CD4-positive, CD25-positive, alpha-beta regulatory T cell (primary cell): ENCODE data around the gene GFY. TPM values are rescaled to one million over a fixed set of nuclear protein-coding genes. Genes with fewer than 3 reads are reported as not detected.
A peak's percentile ranks its signal among the peaks of the same experiment; 100 is the strongest.

Source experiments
- ATAC-seq, 2 donors: fragments of 150-1000 bp; cut with Tn5 transposase; one replicate each; pipeline ENCODE4 v1.10.0; 2021; ENCODE audit warnings: low read depth in 2 of 2, moderate number of reproducible peaks in 2 of 2, moderate library complexity in 1 of 2
- DNase-seq, 3 donors: peaks; one replicate each; pipeline versions ENCODE4 v3.0.0 to v3.0.0-alpha.2; 2012 to 2022; ENCODE audit warnings: mixed read lengths in 1 of 3
- H3K27ac ChIP-seq: one replicate; pipeline ENCODE4 v1.7.0; 2013; ENCODE audit warnings: mild to moderate bottlenecking, low read length; ENCODE audit not compliant: insufficient read depth, poor library complexity, severe bottlenecking
- H3K27me3 ChIP-seq: one replicate; pipeline ENCODE4 v1.7.0; 2013; ENCODE audit warnings: low read length; ENCODE audit not compliant: control insufficient read depth, insufficient read depth
- H3K36me3 ChIP-seq: one replicate; pipeline ENCODE4 v1.7.0; 2013; ENCODE audit warnings: mild to moderate bottlenecking, low read length, moderate library complexity; ENCODE audit not compliant: control insufficient read depth, insufficient read depth
- H3K4me1 ChIP-seq: 2 replicates; pipeline ENCODE4 v1.7.0; 2013; ENCODE audit warnings: mild to moderate bottlenecking, low read length; ENCODE audit not compliant: insufficient read depth, control insufficient read depth, poor library complexity, severe bottlenecking
- H3K4me3 ChIP-seq: one replicate; pipeline ENCODE4 v1.7.0; 2013; ENCODE audit warnings: low read depth, mild to moderate bottlenecking, low read length, moderate library complexity
- H3K9me3 ChIP-seq, 2 experiments: 1 replicate in 1 of 2; 2 replicates in 1 of 2; pipeline ENCODE4 v1.7.0; 2013; ENCODE audit warnings: low read length in 2 of 2, mild to moderate bottlenecking in 1 of 2, moderate library complexity in 1 of 2; ENCODE audit not compliant: control insufficient read depth in 2 of 2
- H3K27ac Mint-ChIP-seq, 3 donors: one replicate each; pipeline ENCODE4 v1.8.0; 2020 to 2022; ENCODE audit warnings: mild to moderate bottlenecking in 3 of 3, mixed read lengths in 3 of 3, moderate library complexity in 2 of 3
- H3K27me3 Mint-ChIP-seq: one replicate; pipeline ENCODE4 v1.8.0; 2022; ENCODE audit warnings: mild to moderate bottlenecking, mixed read lengths
- H3K36me3 Mint-ChIP-seq: one replicate; pipeline ENCODE4 v1.8.0; 2020; ENCODE audit warnings: mixed read lengths
- H3K4me1 Mint-ChIP-seq, 4 donors: one replicate each; pipeline ENCODE4 v1.8.0; 2020 to 2022; ENCODE audit warnings: mixed read lengths in 4 of 4, mild to moderate bottlenecking in 1 of 4
- H3K4me3 Mint-ChIP-seq, 4 donors: one replicate each; pipeline ENCODE4 v1.8.0; 2020 to 2022; ENCODE audit warnings: mild to moderate bottlenecking in 4 of 4, mixed read lengths in 4 of 4, moderate library complexity in 3 of 4
- H3K9me3 Mint-ChIP-seq, 7 donors: one replicate each; pipeline ENCODE4 v1.8.0; 2020 to 2022; ENCODE audit warnings: mixed read lengths in 7 of 7, mild to moderate bottlenecking in 3 of 7, moderate library complexity in 2 of 7
- polyA plus RNA-seq, 4 donors: library from polyadenylated mRNA; unstranded; fragments of 300-500 nt; fragmentation: Illumina TruSeq; gene quantifications; one replicate each; pipeline ENCODE4 v1.2.3, GENCODE V29; 2021
- total RNA-seq: library from RNA; stranded (reverse); gene quantifications from one replicate; pipeline ENCODE4 v1.2.3, GENCODE V29; 2022

The GFY gene
- total and polyA plus RNA-seq, 5 donors from 2014 or later, result not detected

- Mint-ChIP-seq H3K27ac (peak overlapping the region; percentile 81 to 89 (median 88)), H3K4me3 (peak overlapping the region; percentile 22 to 79 (median 30)), H3K4me1 (peaks cover 7 to 54% (median 40%) of the 10 kb centered on the region in 4 donors), H3K27me3 (no peaks in the 10 kb centered on the region), H3K9me3 (no peaks in the 10 kb centered on the region), H3K36me3 (no peaks in the 10 kb centered on the region)
- Histone ChIP-seq H3K4me1 (peaks cover 39% of the 10 kb centered on the region), H3K27ac (no peak overlapping the region), H3K4me3 (peak overlapping the region; percentile 45), H3K36me3 (no peaks in the 10 kb centered on the region), H3K9me3 (no peaks in the 10 kb centered on the region), H3K27me3 (no peaks in the 10 kb centered on the region)
- DNase-seq (peak in 1 of 3 donors; percentile 66), ATAC-seq (peak in 1 of 2 donors; percentile 57)
Measured at GRCh38 chr19:49409441-49410029, 15.7 kb upstream of the GFY start.

- H3K36me3 ChIP-seq, result no peaks in the 10 kb centered on the region
- H3K4me1 Mint-ChIP-seq, result peaks cover 7 to 53% (median 35%) of the 10 kb centered on the region in 4 donors
- no peaks in the 10 kb centered on the region for H3K36me3 Mint-ChIP-seq
- H3K4me3 Mint-ChIP-seq, result no peak overlapping the region
- H3K27ac ChIP-seq, result no peak overlapping the region
- no peaks in the 10 kb centered on the region for H3K9me3 ChIP-seq
- peaks cover 9% of the 10 kb centered on the region for H3K27me3 Mint-ChIP-seq
- no peaks in the 10 kb centered on the region for H3K27me3 ChIP-seq
- ATAC-seq, result no peak
- H3K9me3 Mint-ChIP-seq, result peaks cover 0 to 2% (median 0%) of the 10 kb centered on the region in 7 donors
- H3K4me1 ChIP-seq, result peaks cover 39% of the 10 kb centered on the region
- H3K4me3 ChIP-seq, result no peak overlapping the region
- peak overlapping the region; percentile 62 to 90 (median 88) for H3K27ac Mint-ChIP-seq
- DNase-seq, result no peak
Measured at GRCh38 chr19:49411681-49412326, 13.4 kb upstream of the GFY start.

- ATAC-seq (no peak), DNase-seq (no peak)
- no peaks in the 10 kb centered on the region for H3K9me3 ChIP-seq
- no peaks in the 10 kb centered on the region for H3K27me3 ChIP-seq
- Mint-ChIP-seq H3K9me3 (peaks cover 0 to 2% (median 0%) of the 10 kb centered on the region in 7 donors), H3K27me3 (peaks cover 18% of the 10 kb centered on the region), H3K4me1 (peaks cover 7 to 41% (median 28%) of the 10 kb centered on the region in 4 donors), H3K36me3 (no peaks in the 10 kb centered on the region), H3K4me3 (no peak overlapping the region), H3K27ac (no peak overlapping the region)
- no peaks in the 10 kb centered on the region for H3K36me3 ChIP-seq
- no peak overlapping the region for H3K4me3 ChIP-seq
- no peak overlapping the region for H3K27ac ChIP-seq
- H3K4me1 ChIP-seq, result peaks cover 33% of the 10 kb centered on the region
Measured at GRCh38 chr19:49413348-49413747, 11.8 kb upstream of the GFY start.

- Histone ChIP-seq H3K4me1 (peaks cover 24% of the 10 kb centered on the region), H3K4me3 (no peak overlapping the region), H3K27me3 (peaks cover 6% of the 10 kb centered on the region), H3K27ac (no peak overlapping the region), H3K9me3 (no peaks in the 10 kb centered on the region), H3K36me3 (no peaks in the 10 kb centered on the region)
- peak overlapping the region in 1 of 3 donors; percentile 67 for H3K27ac Mint-ChIP-seq
- no peak for DNase-seq
- no peaks in the 10 kb centered on the region for H3K36me3 Mint-ChIP-seq
- peaks cover 7 to 31% (median 22%) of the 10 kb centered on the region in 4 donors for H3K4me1 Mint-ChIP-seq
- peaks cover 0 to 2% (median 0%) of the 10 kb centered on the region in 7 donors for H3K9me3 Mint-ChIP-seq
- no peak for ATAC-seq
- no peak overlapping the region for H3K4me3 Mint-ChIP-seq
- H3K27me3 Mint-ChIP-seq, result peaks cover 26% of the 10 kb centered on the region
Measured at GRCh38 chr19:49414256-49414655, 10.9 kb upstream of the GFY start.

GRCh38 chr19:49415102-49415809, 9.9 kb upstream of the GFY start:
- Mint-ChIP-seq H3K4me3 (peak overlapping the region in 1 of 4 donors; percentile 9), H3K9me3 (peaks cover 0 to 2% (median 0%) of the 10 kb centered on the region in 7 donors), H3K4me1 (peaks cover under 1 to 25% (median 12%) of the 10 kb centered on the region in 4 donors), H3K27me3 (peaks cover 36% of the 10 kb centered on the region), H3K36me3 (no peaks in the 10 kb centered on the region), H3K27ac (peak overlapping the region in 1 of 3 donors; percentile 38)
- H3K36me3 ChIP-seq, result no peaks in the 10 kb centered on the region
- no peak overlapping the region for H3K4me3 ChIP-seq
- no peaks in the 10 kb centered on the region for H3K9me3 ChIP-seq
- DNase-seq (no peak), ATAC-seq (no peak)
- H3K27me3 ChIP-seq, result peaks cover 10% of the 10 kb centered on the region
- H3K27ac ChIP-seq, result no peak overlapping the region
- peaks cover 14% of the 10 kb centered on the region for H3K4me1 ChIP-seq

GRCh38 chr19:49415810-49416200, 9.4 kb upstream of the GFY start:
- Histone ChIP-seq H3K36me3 (no peaks in the 10 kb centered on the region), H3K27me3 (peaks cover 14% of the 10 kb centered on the region), H3K27ac (no peak overlapping the region), H3K4me3 (no peak overlapping the region), H3K9me3 (no peaks in the 10 kb centered on the region), H3K4me1 (peaks cover 14% of the 10 kb centered on the region)
- H3K36me3 Mint-ChIP-seq, result no peaks in the 10 kb centered on the region
- peaks cover 0 to 27% (median 11%) of the 10 kb centered on the region in 4 donors for H3K4me1 Mint-ChIP-seq
- H3K27me3 Mint-ChIP-seq, result peaks cover 41% of the 10 kb centered on the region
- peaks cover 0 to 2% (median 0%) of the 10 kb centered on the region in 7 donors for H3K9me3 Mint-ChIP-seq
- ATAC-seq (no peak), DNase-seq (no peak)
- H3K27ac Mint-ChIP-seq, result no peak overlapping the region
- peak overlapping the region in 1 of 4 donors; percentile 9 for H3K4me3 Mint-ChIP-seq

- H3K36me3 ChIP-seq, result no peaks in the 10 kb centered on the region
- H3K9me3 ChIP-seq, result no peaks in the 10 kb centered on the region
- Mint-ChIP-seq H3K9me3 (peaks cover 0 to 5% (median 0%) of the 10 kb centered on the region in 7 donors), H3K27ac (no peak overlapping the region), H3K27me3 (peaks cover 54% of the 10 kb centered on the region), H3K4me1 (peaks cover 0 to 26% (median 9%) of the 10 kb centered on the region in 4 donors), H3K4me3 (no peak overlapping the region), H3K36me3 (no peaks in the 10 kb centered on the region)
- no peak for ATAC-seq
- no peak for DNase-seq
- peaks cover 11% of the 10 kb centered on the region for H3K4me1 ChIP-seq
- no peak overlapping the region for H3K4me3 ChIP-seq
- H3K27ac ChIP-seq, result no peak overlapping the region
- peaks cover 25% of the 10 kb centered on the region for H3K27me3 ChIP-seq
Measured at GRCh38 chr19:49417088-49417487, 8.1 kb upstream of the GFY start.
